G401 (cell line): ENCODE results near the gene VCAN. TPM values are rescaled to one million over a fixed set of nuclear protein-coding genes. Genes with fewer than 3 reads are reported as not detected.
A peak's percentile ranks its signal among the peaks of the same experiment; 100 is the strongest.

ENCODE experiments used
- DNase-seq: peaks from one replicate; pipeline ENCODE4 v3.0.0-alpha.2; 2015; ENCODE audit warnings: low spot score
- in situ Hi-C: cut with HindIII; loops from 2 replicates; pipeline ENCODE4 v1.10.0; 2016; ENCODE audit warnings: low sequenced_read_pairs, mixed read lengths
- total RNA-seq: library from RNA; depleted of rRNA; stranded (reverse); fragments of >200 nt; shearing (Covaris generic); gene quantifications from 2 replicates; pipeline ENCODE4 v1.2.3, GENCODE V29; 2014; rRNA removed

Gene VCAN
- total RNA-seq, 1 experiment from 2014 or later, result 27.1 TPM

- no peak for DNase-seq
- in situ Hi-C loops, result no loop called here
Observed at GRCh38 chr5:83590966-83591365, 119.4 kb downstream of the VCAN start.

GRCh38 chr5:83595217-83595616 is 123.7 kb downstream of the VCAN start:
- in situ Hi-C loops, result no loop called here
- DNase-seq, result no peak

GRCh38 chr5:83608122-83608521 is 136.6 kb downstream of the VCAN start:
- in situ Hi-C loops, result no loop called here

GRCh38 chr5:83614841-83615240 is 143.3 kb downstream of the VCAN start:
- DNase-seq, result no peak
- in situ Hi-C loops, result no loop called here

More at GRCh38 chr5:83608122-83608521, 136.6 kb downstream of the VCAN start:
- peak; percentile 49 for DNase-seq

- in situ Hi-C loops, result no loop called here
- DNase-seq, result peak; percentile 24
Observed at GRCh38 chr5:83628360-83628759, 156.8 kb downstream of the VCAN start.

Other genes starting within 250 kb of the VCAN start
- 0.47 TPM in 1 of 2 replicates, not detected in the other for gene HAPLN1, start 249.1 kb downstream of the VCAN start, total RNA-seq